Skeletal muscle satellite cell (primary cell): ENCODE measurements around the gene VAMP5.
"Not testable (repeated sequence)": the region's sequence is repeated elsewhere in the genome, so short reads cannot be mapped to it uniquely, and the experiment has no call there.

Experiments used
- H3K27me3 ChIP-seq: 2 replicates; pipeline ENCODE4 v1.7.0; 2013; ENCODE audit warnings: low read length; ENCODE audit not compliant: control insufficient read depth, insufficient read depth
- H3K36me3 ChIP-seq: 2 replicates; pipeline ENCODE4 v1.7.0; 2013; ENCODE audit warnings: mild to moderate bottlenecking, control low read depth, low read length; ENCODE audit not compliant: insufficient read depth
- H3K4me1 ChIP-seq: 2 replicates; pipeline ENCODE4 v1.7.0; 2013; ENCODE audit warnings: low read length; ENCODE audit not compliant: control insufficient read depth, insufficient read depth
- H3K4me2 ChIP-seq: 2 replicates; pipeline ENCODE4 v1.7.0; 2013; ENCODE audit warnings: mild to moderate bottlenecking, low read length
- H3K4me3 ChIP-seq: 2 replicates; pipeline ENCODE4 v1.7.0; 2013; ENCODE audit warnings: low read length
- H3K9ac ChIP-seq: 2 replicates; pipeline ENCODE4 v1.7.0; 2013; ENCODE audit warnings: mild to moderate bottlenecking, low read depth, low read length, moderate library complexity
- H3K9me3 ChIP-seq: replicated peaks from 2 replicates; pipeline ENCODE4 v1.7.0; 2013; ENCODE audit warnings: mild to moderate bottlenecking, control low read depth, low read length

The VAMP5 gene

GRCh38 chr2:85553184-85553583 is 31.0 kb upstream of the VAMP5 start:
- H3K4me2 ChIP-seq: no peak overlapping the region
- peaks cover 59% of the 10 kb centered on the region for H3K36me3 ChIP-seq
- no peaks in the 10 kb centered on the region for H3K9me3 ChIP-seq
- no peaks in the 10 kb centered on the region for H3K27me3 ChIP-seq
- peaks cover 27% of the 10 kb centered on the region for H3K4me1 ChIP-seq
- H3K4me3 ChIP-seq: no peak overlapping the region
- no peak overlapping the region for H3K9ac ChIP-seq

- Histone ChIP-seq H3K4me2 (no peak overlapping the region), H3K4me1 (peaks cover 13% of the 10 kb centered on the region), H3K4me3 (no peak overlapping the region), H3K27me3 (no peaks in the 10 kb centered on the region), H3K9me3 (no peaks in the 10 kb centered on the region), H3K9ac (no peak overlapping the region), H3K36me3 (peaks cover 66% of the 10 kb centered on the region)
These were observed 29.1 kb upstream of the VAMP5 start for GRCh38 chr2:85554980-85555612.

DNA sequence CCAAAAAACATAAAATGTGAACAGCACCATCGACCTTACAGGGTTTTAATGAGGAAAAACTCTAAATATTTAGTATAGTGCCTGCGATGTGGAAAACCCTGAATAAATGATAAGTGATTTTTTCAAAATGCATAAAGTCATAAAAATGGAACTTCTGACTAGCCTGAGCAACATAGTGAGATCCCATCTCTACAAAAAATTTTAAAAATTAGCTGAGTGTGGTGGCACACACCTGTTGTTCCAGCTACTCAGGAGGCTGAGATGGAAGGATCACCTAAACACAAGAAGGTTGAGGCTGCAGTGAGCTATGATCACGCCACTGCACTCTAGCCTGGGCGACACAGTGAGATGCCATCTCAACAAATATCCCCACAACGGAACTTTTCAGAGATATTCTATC is 27.1 kb upstream of the VAMP5 start:
- H3K36me3 ChIP-seq: peaks cover 47% of the 10 kb centered on the region
- H3K4me3 ChIP-seq: no peak overlapping the region
- H3K4me2 ChIP-seq: no peak overlapping the region
- no peak overlapping the region for H3K9ac ChIP-seq
- H3K9me3 ChIP-seq: no peaks in the 10 kb centered on the region
- H3K4me1 ChIP-seq: peaks cover 12% of the 10 kb centered on the region
- no peaks in the 10 kb centered on the region for H3K27me3 ChIP-seq

DNA sequence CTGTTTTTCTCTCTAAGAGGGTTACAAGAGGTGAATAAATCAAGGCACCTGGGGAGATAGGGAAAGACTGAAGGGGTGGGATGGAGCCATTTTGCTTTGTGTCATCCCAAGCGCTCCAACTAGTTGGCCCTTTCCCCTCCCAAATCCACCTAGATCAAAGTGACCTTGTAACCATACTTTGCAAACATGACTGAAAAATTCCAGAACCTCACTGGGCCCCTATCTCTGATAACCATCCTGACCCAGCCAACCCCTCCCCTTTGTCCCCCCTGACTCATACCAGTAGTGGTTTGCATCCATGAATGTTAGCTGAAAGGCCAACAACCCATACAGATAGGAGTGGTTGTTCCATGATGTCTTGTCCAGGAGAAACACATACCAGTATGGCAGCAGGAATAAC is 26.1 kb upstream of the VAMP5 start:
- H3K4me2 ChIP-seq: no peak overlapping the region
- H3K27me3 ChIP-seq: no peaks in the 10 kb centered on the region
- H3K4me3 ChIP-seq: no peak overlapping the region
- H3K36me3 ChIP-seq: peaks cover 36% of the 10 kb centered on the region
- H3K4me1 ChIP-seq: peaks cover 12% of the 10 kb centered on the region
- H3K9me3 ChIP-seq: no peaks in the 10 kb centered on the region
- no peak overlapping the region for H3K9ac ChIP-seq

- peaks cover 17% of the 10 kb centered on the region for H3K36me3 ChIP-seq
- H3K9ac ChIP-seq: peak overlapping the region; percentile 82
These were observed 23.9 kb upstream of the VAMP5 start for GRCh38 chr2:85560403-85560726.

DNA sequence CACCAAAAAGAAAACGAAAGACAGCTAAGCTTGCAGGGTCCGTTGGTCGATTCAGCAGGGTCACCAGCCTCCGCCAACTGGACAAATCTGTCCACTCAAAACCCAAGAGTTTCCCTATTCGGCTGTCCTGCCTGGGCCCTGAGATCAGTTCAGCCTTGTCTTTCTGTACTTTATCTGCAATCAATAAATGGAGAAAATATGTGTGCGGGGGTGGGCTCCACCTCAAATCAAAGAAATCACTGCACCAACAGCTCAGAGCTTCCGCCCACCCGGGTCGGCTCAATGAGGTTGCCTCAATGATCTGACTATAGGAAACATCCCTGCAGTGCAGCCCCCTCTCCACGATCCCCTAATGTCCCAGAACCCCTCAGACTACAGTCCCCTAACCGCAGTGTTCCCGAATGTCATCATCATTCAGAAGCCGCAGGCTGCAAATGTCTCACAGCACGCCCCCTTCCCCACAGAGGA is 23.4 kb upstream of the VAMP5 start:
- Histone ChIP-seq H3K36me3 (peaks cover 16% of the 10 kb centered on the region), H3K4me3 (peak overlapping the region; percentile 90), H3K4me2 (peak overlapping the region; percentile 89), H3K9ac (peak overlapping the region; percentile 82), H3K27me3 (no peaks in the 10 kb centered on the region), H3K4me1 (peaks cover 12% of the 10 kb centered on the region), H3K9me3 (no peaks in the 10 kb centered on the region)

More at GRCh38 chr2:85560403-85560726, 23.9 kb upstream of the VAMP5 start:
- H3K27me3 ChIP-seq, H3K9me3 ChIP-seq: not testable (repeated sequence)
- peaks cover 12% of the 10 kb centered on the region for H3K4me1 ChIP-seq
- H3K4me2 ChIP-seq: peak overlapping the region; percentile 89
- peak overlapping the region; percentile 90 for H3K4me3 ChIP-seq

GRCh38 chr2:85561280-85562212 is 22.7 kb upstream of the VAMP5 start, which contains the start of gene GGCX:
Gene GGCX, minus strand, starts transcription at chr2:85561493. Its CDS starts 65 bp downstream, at chr2:85561428.
- no peaks in the 10 kb centered on the region for H3K27me3 ChIP-seq
- peak within 1 kb of the TSS; percentile 82 for H3K9ac ChIP-seq
- peak within 1 kb of the TSS; percentile 89 for H3K4me2 ChIP-seq
- H3K9me3 ChIP-seq: no peaks in the 10 kb centered on the region
- peak within 1 kb of the TSS; percentile 90 for H3K4me3 ChIP-seq
- peaks cover 12% of the 10 kb centered on the region for H3K4me1 ChIP-seq
- peaks cover 13% of the 10 kb centered on the region for H3K36me3 ChIP-seq

- Histone ChIP-seq H3K4me3 (no peak overlapping the region), H3K9me3 (no peaks in the 10 kb centered on the region), H3K27me3 (no peaks in the 10 kb centered on the region), H3K4me1 (peaks cover 12% of the 10 kb centered on the region), H3K9ac (no peak overlapping the region), H3K4me2 (no peak overlapping the region), H3K36me3 (no peaks in the 10 kb centered on the region)
These were observed 20.1 kb upstream of the VAMP5 start for GRCh38 chr2:85564144-85564563.

- no peaks in the 10 kb centered on the region for H3K36me3 ChIP-seq
These were observed 18.0 kb upstream of the VAMP5 start for GRCh38 chr2:85566265-85566664.

DNA sequence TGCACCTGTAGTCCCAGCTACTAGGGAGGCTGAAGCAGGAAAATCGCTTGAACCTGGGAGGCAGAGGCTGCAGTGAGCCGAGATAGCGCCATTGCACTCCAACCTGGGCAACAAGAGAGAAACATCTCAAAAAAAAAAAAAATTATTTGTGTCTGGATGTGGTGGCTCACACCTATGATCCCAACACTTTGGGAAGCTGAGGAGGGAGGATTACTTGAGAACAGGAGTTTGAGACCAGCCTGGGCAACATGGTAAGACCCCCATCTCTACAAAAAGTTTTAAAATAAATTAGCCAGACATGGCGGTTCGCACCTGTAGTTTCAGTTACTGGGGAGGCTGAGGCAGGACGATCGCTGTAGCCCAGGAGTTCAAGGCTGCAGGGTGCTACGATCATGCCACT is 8.5 kb upstream of the VAMP5 start:
- H3K9ac ChIP-seq: no peak overlapping the region
- H3K9me3 ChIP-seq: no peaks in the 10 kb centered on the region
- H3K4me2 ChIP-seq: no peak overlapping the region

More at GRCh38 chr2:85566265-85566664, 18.0 kb upstream of the VAMP5 start:
- peaks cover 3% of the 10 kb centered on the region for H3K27me3 ChIP-seq
- no peak overlapping the region for H3K4me2 ChIP-seq
- H3K4me3 ChIP-seq: no peak overlapping the region
- H3K4me1 ChIP-seq: peaks cover 3% of the 10 kb centered on the region
- H3K9ac ChIP-seq: no peak overlapping the region
- no peaks in the 10 kb centered on the region for H3K9me3 ChIP-seq

GRCh38 chr2:85577063-85577385 is 7.2 kb upstream of the VAMP5 start:
- Histone ChIP-seq H3K36me3 (no peaks in the 10 kb centered on the region), H3K4me2 (peak overlapping the region; percentile 87), H3K9ac (peak overlapping the region; percentile 77), H3K4me1 (peaks cover 32% of the 10 kb centered on the region), H3K27me3 (no peaks in the 10 kb centered on the region), H3K4me3 (peak overlapping the region; percentile 65), H3K9me3 (no peaks in the 10 kb centered on the region)

More for the DNA sequence above, 8.5 kb upstream of the VAMP5 start:
- Histone ChIP-seq H3K27me3 (peaks cover 5% of the 10 kb centered on the region), H3K4me3 (no peak overlapping the region), H3K4me1 (peaks cover 32% of the 10 kb centered on the region), H3K36me3 (no peaks in the 10 kb centered on the region)
